DOHH2 (cell line): ENCODE measurements around the gene SCUBE1.

Experiments used
- H3F3A ChIP-seq: fragments of 200-600 bp; sonication (generic), shearing (Covaris generic); 2 replicates; pipeline ENCODE4 v1.6.0; 2016; ENCODE audit warnings: antibody characterized with exemption, mild to moderate bottlenecking; ENCODE audit not compliant: control insufficient read depth, insufficient read depth
- H3K27ac ChIP-seq: fragments of 200-600 bp; sonication (generic); 2 replicates; pipeline ENCODE4 v1.5.1; 2014; ENCODE audit warnings: low read depth, mild to moderate bottlenecking, low read length, moderate library complexity
- H3K27me3 ChIP-seq: fragments of 200-600 bp; sonication (generic); 2 replicates; pipeline ENCODE4 v1.6.1; 2014; ENCODE audit warnings: mild to moderate bottlenecking, low read length, mixed read lengths; ENCODE audit not compliant: control insufficient read depth
- H3K36me3 ChIP-seq: fragments of 200-600 bp; sonication (generic); 2 replicates; pipeline ENCODE4 v1.6.1; 2014; ENCODE audit warnings: mild to moderate bottlenecking, low read length, moderate library complexity, mixed read lengths; ENCODE audit not compliant: control insufficient read depth
- H3K4me1 ChIP-seq: fragments of 200-600 bp; sonication (generic); 2 replicates; pipeline ENCODE4 v1.6.1; 2014; ENCODE audit warnings: mild to moderate bottlenecking, low read length, mixed read lengths; ENCODE audit not compliant: control insufficient read depth
- H3K4me2 ChIP-seq: fragments of 200-600 bp; sonication (generic); 2 replicates; pipeline ENCODE4 v1.6.0; 2014; ENCODE audit warnings: mild to moderate bottlenecking, low read length, moderate library complexity
- H3K4me3 ChIP-seq: fragments of 200-600 bp; sonication (generic); 2 replicates; pipeline ENCODE4 v1.5.1; 2014; ENCODE audit warnings: mild to moderate bottlenecking, low read length, mixed read lengths
- H3K79me2 ChIP-seq: fragments of 200-600 bp; sonication (generic); 2 replicates; pipeline ENCODE4 v1.6.1; 2014; ENCODE audit warnings: mild to moderate bottlenecking, low read length, mixed read lengths; ENCODE audit not compliant: control insufficient read depth
- H3K9me2 ChIP-seq: fragments of 200-600 bp; sonication (generic); replicated peaks from 2 replicates; pipeline ENCODE4 v1.6.1; 2014; ENCODE audit warnings: mild to moderate bottlenecking, low read length, mixed read lengths; ENCODE audit not compliant: control insufficient read depth
- H3K9me3 ChIP-seq: fragments of 200-600 bp; sonication (generic); 2 replicates; pipeline ENCODE4 v1.6.1; 2014; ENCODE audit warnings: antibody characterized with exemption, low read length, mixed read lengths; ENCODE audit not compliant: control insufficient read depth, insufficient read depth
- H4K20me1 ChIP-seq: fragments of 200-600 bp; sonication (generic); 2 replicates; pipeline ENCODE4 v1.6.0; 2014; ENCODE audit warnings: low read depth, mild to moderate bottlenecking, antibody characterized with exemption, low read length, moderate library complexity; ENCODE audit not compliant: control insufficient read depth, insufficient read depth
- EZH2phosphoT487 ChIP-seq: fragments of 200-600 bp; sonication (generic); IDR thresholded peaks from 2 replicates; pipeline ENCODE4 v1.6.1; 2017; ENCODE audit warnings: borderline replicate concordance, mild to moderate bottlenecking, antibody characterized with exemption, low read length, moderate library complexity, mixed read lengths
- TF ChIP-seq, protein P1 (sequence below): fragments of 200-600 bp; sonication (generic); IDR thresholded peaks from one replicate; pipeline ENCODE4 v1.5.1; 2014; ENCODE audit warnings: antibody characterized with exemption, mild to moderate bottlenecking, low read depth, low read length; ENCODE audit not compliant: poor library complexity, severe bottlenecking

Gene SCUBE1

DNA sequence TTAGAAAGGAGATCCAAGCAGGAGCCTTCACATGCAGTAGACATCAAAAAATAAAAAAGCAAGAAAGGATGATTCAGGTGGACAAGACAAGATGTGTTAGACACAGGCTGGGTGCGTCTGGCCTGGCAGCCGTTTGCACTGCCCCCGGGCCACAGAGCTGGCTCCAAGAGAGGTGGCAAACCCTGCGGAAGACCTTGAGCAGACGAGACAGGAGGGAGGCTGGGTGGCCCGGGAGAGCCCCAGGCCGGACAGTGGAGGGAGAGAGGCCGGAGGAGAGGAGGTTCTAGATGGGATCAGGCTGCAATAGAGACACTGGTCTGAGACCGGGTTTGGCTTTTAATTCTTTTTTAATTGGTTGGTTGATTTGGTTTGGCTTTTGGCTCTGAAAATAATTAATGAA lies 86.6 kb downstream of the SCUBE1 start:
- no peak for TF ChIP-seq EZH2phosphoT487
- Histone ChIP-seq H3K27ac (no peak overlapping the region), H3K9me3 (no peaks in the 10 kb centered on the region), H3K4me3 (no peak overlapping the region), H3K9me2 (no peaks in the 10 kb centered on the region), H3K36me3 (no peaks in the 10 kb centered on the region), H3K79me2 (no peaks in the 10 kb centered on the region), H4K20me1 (no peaks in the 10 kb centered on the region), H3K27me3 (peaks cover 12% of the 10 kb centered on the region), H3K4me2 (no peak overlapping the region), H3K4me1 (no peaks in the 10 kb centered on the region), H3F3A (no peaks in the 10 kb centered on the region)

DNA sequence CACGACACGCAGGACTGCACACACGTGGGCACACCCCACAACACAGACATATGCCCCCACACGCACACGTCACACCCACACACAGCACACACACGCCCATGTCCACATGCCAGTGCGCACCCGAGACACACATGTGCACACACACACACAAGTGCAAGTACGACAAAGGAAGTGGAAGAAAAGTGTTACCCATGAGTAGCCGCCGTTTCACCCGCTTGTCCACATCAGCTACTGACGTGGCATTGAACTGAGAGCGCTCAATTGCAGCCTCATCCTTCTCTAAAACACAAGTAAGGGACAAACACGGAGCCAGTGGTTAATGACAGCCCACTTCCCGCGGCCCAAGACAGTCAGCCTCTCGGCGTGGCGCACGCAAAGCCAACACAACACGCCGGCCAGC lies 87.9 kb downstream of the SCUBE1 start:
- no peaks in the 10 kb centered on the region for H3K4me1 ChIP-seq
- H3K4me2 ChIP-seq: no peak overlapping the region
- no peaks in the 10 kb centered on the region for H3K9me3 ChIP-seq
- H3F3A ChIP-seq: no peaks in the 10 kb centered on the region
- H3K9me2 ChIP-seq: no peaks in the 10 kb centered on the region
- no peaks in the 10 kb centered on the region for H3K79me2 ChIP-seq
- TF ChIP-seq EZH2phosphoT487: no peak
- TF ChIP-seq, protein P1, sequence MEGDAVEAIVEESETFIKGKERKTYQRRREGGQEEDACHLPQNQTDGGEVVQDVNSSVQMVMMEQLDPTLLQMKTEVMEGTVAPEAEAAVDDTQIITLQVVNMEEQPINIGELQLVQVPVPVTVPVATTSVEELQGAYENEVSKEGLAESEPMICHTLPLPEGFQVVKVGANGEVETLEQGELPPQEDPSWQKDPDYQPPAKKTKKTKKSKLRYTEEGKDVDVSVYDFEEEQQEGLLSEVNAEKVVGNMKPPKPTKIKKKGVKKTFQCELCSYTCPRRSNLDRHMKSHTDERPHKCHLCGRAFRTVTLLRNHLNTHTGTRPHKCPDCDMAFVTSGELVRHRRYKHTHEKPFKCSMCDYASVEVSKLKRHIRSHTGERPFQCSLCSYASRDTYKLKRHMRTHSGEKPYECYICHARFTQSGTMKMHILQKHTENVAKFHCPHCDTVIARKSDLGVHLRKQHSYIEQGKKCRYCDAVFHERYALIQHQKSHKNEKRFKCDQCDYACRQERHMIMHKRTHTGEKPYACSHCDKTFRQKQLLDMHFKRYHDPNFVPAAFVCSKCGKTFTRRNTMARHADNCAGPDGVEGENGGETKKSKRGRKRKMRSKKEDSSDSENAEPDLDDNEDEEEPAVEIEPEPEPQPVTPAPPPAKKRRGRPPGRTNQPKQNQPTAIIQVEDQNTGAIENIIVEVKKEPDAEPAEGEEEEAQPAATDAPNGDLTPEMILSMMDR: no peak
- H3K27ac ChIP-seq: no peak overlapping the region
- peaks cover 11% of the 10 kb centered on the region for H3K27me3 ChIP-seq
- H3K36me3 ChIP-seq: no peaks in the 10 kb centered on the region
- H4K20me1 ChIP-seq: no peaks in the 10 kb centered on the region
- no peak overlapping the region for H3K4me3 ChIP-seq

DNA sequence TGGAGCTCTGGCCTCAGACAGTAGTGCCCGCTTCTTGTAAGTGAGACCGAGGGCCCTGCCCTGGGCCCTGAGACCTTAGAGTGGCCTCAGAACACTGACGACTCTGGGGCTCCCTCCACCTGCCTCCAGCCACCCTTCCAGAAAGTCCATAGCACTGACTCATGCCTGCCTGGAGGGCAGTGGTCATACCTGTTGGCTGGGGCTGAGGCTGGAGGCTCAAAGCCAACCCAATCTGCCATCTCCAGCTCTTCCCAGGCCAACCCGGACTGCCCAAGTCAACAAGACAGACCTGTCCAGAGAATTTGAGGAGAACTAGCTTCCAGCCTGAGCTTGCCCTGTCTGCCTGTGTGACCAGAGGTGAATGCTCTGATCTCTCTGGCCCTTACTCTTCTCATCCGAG lies 89.3 kb downstream of the SCUBE1 start:
- Histone ChIP-seq H3K27ac (no peak overlapping the region), H3K27me3 (peaks cover 11% of the 10 kb centered on the region; the same call in 1 of the 2 replicates), H3K36me3 (no peaks in the 10 kb centered on the region), H3K9me2 (no peaks in the 10 kb centered on the region), H3F3A (no peaks in the 10 kb centered on the region), H3K79me2 (no peaks in the 10 kb centered on the region), H3K4me2 (no peak overlapping the region), H4K20me1 (no peaks in the 10 kb centered on the region), H3K9me3 (no peaks in the 10 kb centered on the region), H3K4me3 (no peak overlapping the region), H3K4me1 (no peaks in the 10 kb centered on the region)
- TF ChIP-seq, protein P1: no peak
- no peak for TF ChIP-seq EZH2phosphoT487

DNA sequence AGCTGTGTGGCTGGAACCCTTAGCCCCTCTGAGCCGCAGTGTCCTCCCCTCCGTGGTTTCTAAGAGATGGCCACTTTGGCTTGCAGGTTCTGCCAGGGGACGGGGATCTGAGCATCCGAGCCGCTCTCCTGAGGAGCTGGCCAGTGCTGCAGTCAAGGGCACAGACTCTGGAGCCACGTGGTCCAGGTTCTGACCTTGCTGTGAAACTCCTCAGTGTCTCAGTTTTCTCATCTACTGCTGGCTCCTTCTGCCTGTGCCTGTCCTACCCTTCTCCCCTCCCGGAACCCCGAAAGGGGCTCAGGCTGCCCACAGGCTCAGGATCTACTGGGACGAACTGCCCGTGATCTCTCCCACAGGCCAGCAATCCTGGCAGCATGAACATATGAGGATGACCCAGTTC lies 90.9 kb downstream of the SCUBE1 start:
- H3K27me3 ChIP-seq: peaks cover 9% of the 10 kb centered on the region; the same call in 1 of the 2 replicates
- no peaks in the 10 kb centered on the region for H3K36me3 ChIP-seq
- no peak overlapping the region for H3K4me2 ChIP-seq
- H3F3A ChIP-seq: no peaks in the 10 kb centered on the region
- no peaks in the 10 kb centered on the region for H3K9me3 ChIP-seq
- no peak overlapping the region for H3K27ac ChIP-seq
- TF ChIP-seq, protein P1: no peak
- no peak for TF ChIP-seq EZH2phosphoT487
- no peaks in the 10 kb centered on the region for H4K20me1 ChIP-seq
- H3K79me2 ChIP-seq: no peaks in the 10 kb centered on the region
- H3K9me2 ChIP-seq: no peaks in the 10 kb centered on the region
- no peak overlapping the region for H3K4me3 ChIP-seq
- H3K4me1 ChIP-seq: no peaks in the 10 kb centered on the region
